Stimulated activated CD8-positive, alpha-beta memory T cell treated with anti-CD3 and anti-CD28 coated beads, Interleukin-4, amount 100 ng/mL, for 24 hours (primary cell): Measurements from ENCODE around the gene SERPINE2.
"Not testable (repeated sequence)": the region's sequence is repeated elsewhere in the genome, so short reads cannot be mapped to it uniquely, and the experiment has no call there.

Experiments
- DNase-seq: peaks from one replicate; pipeline ENCODE4 v3.0.0-alpha.2; 2020; ENCODE audit warnings: low read depth

Gene SERPINE2

DNA sequence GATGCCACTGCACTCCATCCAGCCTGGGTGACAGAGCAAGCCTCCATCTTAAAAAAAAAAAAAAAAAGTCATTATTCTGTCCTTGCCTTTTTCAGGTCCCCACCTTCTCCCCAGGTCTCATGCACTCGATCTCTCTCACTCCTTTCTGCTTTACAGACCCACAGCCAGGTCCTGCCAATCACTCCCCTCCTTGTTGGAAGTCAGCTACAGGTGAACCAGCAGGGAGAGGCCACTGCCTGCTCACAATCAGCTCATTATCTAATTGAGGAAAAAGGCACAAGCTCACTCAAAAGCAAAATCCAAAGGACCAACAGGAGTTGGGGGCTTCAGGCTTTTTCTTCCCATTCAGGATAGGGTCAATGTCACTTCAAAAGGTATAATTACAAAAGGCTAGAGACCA is 96.0 kb downstream of the SERPINE2 start:
- DNase-seq, result no peak

GRCh38 chr2:223941579-223942277 is 97.4 kb downstream of the SERPINE2 start:
- peak; percentile 52 for DNase-seq

- DNase-seq, result not testable (repeated sequence)
These were observed 99.6 kb downstream of the SERPINE2 start for GRCh38 chr2:223939438-223939837.

GRCh38 chr2:223937535-223937934 is 101.6 kb downstream of the SERPINE2 start:
- no peak for DNase-seq

DNA sequence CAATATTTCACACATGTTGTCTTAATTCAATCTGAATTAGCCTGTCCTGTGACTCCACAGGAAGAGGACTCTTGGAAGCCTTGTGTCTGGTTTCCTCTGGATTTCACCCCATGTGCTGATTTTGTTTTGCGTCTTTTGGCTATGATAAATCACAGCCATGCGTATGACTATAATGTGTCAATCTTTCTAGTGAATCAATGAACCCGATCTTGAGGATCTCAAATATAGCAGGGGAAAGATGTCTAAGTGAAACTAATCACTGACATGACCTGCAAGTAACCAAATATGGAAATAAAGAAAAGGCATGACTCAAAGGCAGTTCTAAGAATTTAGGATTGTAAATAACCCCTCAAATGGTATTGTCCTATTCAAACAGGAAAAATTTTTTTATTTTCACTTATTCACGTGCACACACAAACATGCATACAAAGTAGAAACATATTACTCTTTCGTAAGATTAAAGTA is 102.2 kb downstream of the SERPINE2 start:
- DNase-seq, result no peak

DNA sequence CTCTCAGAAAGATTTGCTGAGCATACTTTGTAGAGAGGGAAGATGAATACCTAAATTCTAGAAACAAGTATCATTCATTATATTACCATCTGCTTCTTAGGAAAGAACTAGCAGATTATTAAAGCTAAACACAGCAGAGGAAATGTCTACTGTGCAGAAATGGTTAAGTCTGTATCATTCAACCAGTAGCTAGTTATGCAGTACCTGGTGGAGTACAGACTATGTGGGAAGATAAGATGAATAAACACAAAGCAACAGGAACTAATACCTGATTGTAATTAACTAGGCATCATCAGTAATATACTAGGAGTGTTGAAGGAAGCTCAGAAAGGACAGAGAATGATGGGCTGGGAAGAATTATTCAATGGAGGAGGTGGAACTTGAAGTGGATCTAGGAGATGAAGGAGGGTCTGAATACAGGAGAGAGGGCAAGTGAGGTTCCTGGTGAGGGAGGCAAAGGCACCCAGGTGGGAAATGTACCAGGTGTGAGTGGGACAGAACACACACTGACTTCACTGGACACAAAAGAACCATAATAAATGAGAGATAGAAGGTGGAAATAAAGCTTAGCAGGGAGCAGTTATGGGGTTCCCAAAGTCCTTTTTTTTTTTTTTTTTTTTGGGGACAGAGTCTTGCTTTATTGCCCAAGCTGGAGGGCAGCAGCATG is 103.5 kb downstream of the SERPINE2 start:
- DNase-seq, result no peak

DNA sequence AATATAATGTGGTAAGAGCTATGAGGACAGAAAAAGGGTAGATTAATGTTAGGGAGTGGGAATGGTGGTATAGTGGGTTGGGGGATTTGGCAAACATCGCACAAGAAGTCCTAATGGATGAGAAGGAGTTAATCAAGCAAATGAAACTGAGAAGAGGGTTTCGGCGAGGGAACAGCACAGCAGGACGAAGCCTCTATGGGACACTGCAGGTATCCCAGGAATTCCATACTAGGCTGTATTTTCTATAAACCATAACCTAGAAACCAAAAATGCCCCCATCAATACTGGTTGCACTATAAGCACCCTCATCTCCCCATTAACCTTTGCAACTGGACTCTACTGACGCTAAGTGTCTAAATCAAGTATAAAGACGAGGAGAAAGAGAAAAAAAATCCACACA is 104.2 kb downstream of the SERPINE2 start:
- no peak for DNase-seq

- DNase-seq, result no peak
These were observed 106.0 kb downstream of the SERPINE2 start for GRCh38 chr2:223932816-223933800.

- DNase-seq, result no peak
These were observed 108.7 kb downstream of the SERPINE2 start for GRCh38 chr2:223930103-223930976.

- DNase-seq, result no peak
These were observed 109.4 kb downstream of the SERPINE2 start for GRCh38 chr2:223929571-223930102.

DNA sequence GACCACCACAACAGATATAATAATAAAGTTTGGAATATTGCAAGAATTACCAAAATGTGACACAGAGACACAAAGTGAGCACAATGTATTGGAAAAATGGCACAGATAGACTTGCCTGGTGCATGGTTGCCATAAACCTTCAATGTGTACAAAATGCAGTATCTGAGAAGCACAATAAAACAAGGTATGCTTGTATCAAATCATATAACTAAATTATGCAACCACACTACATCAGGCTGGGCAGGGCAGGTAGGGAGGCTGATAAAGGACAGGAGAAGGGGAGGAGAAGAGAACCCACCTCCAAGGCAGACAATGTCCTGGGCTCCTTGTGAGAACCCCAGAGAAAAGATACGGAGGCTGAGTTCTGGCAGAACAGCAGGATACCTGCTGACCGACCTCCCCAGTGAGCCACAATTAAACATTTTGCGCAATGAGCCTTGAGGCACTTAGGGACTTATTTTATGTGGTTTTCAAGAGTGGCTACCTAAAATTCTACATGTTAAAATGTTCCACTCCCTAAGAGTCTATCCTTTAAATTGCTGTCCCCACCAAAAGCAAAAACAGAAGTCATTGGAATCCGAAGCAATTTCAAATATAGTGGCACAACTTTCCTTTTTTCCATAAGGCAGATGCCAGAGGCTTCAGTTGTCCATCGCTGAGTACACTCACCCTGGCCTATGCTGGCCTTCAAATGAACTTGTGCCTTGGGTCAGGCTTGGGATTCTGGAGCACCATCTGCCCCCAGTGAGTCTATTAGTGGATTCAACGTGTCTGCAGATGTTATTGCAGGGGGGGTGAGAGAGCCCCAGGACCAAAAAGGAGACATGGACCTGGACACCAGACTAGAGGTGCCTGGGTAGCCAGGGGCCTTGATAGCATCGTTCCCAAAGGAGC is 110.7 kb downstream of the SERPINE2 start:
- DNase-seq, result no peak

- no peak for DNase-seq
These were observed 114.0 kb downstream of the SERPINE2 start for GRCh38 chr2:223925106-223925505.
